GM04504 (cell line): ENCODE data around the gene NKAIN2.
A peak's percentile ranks its signal among the peaks of the same experiment; 100 is the strongest.

Source experiments
- DNase-seq: peaks from one replicate; pipeline ENCODE4 v3.0.0-alpha.2; 2012; ENCODE audit warnings: low read depth

The NKAIN2 gene

DNA sequence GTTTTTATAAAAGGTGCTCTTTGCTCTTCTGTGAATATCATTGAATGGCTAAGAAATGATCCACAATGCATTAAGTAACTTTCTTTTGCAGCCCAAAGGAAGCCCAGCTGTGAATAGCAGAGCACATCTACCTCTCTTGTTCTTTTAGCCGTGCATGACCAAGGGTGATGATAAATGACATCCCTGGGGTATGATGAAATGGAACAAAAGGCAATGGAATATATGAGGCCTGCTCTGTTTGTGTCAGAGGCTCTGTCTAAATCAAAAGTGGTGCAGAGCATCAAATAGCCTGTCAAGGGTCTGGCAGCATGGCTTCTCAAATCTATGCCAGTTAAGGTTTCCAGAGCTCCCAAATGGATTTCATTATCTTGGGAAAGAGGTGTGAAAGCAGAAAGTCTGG, 796.0 kb downstream of the NKAIN2 start:
- DNase-seq: no peak

GRCh38 chr6:124604719-124605118, 801.1 kb downstream of the NKAIN2 start:
- DNase-seq: no peak

- DNase-seq: no peak
These were observed 803.5 kb downstream of the NKAIN2 start for GRCh38 chr6:124607119-124607627.

DNA sequence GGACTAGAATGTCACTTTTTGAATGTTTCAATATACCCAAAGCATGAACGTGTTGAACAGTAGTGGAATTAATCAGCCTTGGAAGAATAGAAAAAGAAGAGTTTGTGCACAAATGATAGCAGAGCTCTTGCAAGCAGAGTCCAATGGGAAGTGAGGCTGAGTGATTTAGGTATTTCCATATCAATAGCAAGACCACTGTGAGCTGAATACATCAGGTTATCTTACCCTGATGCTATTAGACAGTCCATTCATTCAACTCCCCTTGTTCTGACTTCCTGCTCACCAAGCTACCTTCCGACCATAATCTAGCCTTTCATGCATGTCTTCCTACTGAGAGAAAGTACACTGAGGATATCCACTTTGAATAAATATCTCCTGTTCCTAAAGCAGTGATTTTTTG, 809.4 kb downstream of the NKAIN2 start:
- DNase-seq: no peak

DNA sequence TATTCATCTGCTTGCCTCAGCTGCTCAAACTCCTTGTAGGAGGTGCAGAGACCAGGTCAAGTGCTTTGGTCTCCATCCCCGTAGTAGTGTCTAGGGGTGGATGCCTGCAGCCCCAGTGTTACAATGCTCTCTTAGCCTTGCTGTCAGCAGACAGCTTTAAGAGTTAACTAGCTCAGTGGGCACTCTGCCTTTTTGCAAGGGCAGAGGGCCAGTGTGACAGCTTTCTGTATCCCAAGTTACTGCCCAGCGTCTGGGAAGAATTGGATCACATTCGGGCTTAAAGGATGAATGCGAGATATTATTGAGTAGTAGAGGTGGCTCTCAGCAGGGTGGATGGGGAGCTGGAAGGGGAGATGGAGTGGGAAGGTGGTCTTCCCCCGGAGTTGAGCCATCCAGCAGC, 818.7 kb downstream of the NKAIN2 start:
- no peak for DNase-seq

DNA sequence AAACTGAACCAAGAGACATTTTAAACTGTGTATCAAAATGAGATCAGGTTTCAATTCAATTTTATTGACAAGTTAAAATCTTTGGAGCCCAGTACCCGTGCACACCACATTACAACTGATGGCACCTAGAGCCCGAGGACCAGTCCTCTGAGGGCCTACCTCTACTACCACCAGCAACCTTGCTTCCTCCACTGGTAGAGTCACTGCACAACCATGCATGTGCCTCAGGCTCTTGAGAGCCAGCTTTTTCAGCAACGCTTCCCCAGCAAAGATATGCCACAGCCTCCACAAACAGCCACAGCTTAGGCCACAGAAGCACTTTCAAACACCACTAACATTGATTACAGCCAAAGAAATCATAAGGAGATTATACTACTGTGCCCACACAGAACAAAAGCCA, 830.0 kb downstream of the NKAIN2 start:
- DNase-seq: no peak

DNA sequence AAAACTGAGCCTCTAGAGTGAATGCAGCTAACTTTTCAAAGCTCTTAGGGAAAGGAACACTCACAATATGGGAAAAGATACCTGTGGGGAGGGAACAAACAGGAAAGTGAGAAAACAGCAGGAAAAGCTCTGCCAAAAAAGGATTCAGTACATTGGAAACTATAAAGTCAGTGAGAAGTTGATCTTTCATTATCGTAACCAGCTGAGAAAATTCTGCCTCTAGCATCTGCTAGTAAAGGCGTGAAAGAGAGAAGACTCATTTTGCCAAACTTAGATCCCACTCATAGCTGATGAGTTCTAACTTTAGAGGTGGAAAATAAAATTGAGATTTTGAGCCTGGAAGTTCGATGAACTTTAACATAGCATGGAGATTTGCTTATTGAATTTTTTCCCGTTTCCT, 836.8 kb downstream of the NKAIN2 start:
- no peak for DNase-seq

DNA sequence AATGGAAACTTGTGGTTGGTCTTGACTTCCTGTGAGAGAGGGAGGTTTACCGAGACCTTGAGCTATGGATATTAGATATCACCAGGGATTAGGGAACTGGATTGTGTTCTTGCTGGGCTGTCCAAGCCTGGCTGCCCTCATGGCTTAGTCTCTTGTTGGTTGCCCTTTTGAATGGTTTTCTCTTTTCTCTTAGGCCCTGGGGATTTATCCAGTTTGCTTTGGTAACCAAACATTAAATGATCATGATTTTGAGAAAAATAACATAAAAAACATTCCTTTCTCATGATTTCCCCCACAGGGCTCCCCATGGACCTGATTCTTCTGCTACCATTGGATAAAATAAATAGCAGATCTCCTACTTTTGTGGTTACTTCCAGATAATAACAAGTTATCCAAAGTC, 852.2 kb downstream of the NKAIN2 start:
- DNase-seq: no peak

- DNase-seq: no peak
These were observed 854.4 kb downstream of the NKAIN2 start for GRCh38 chr6:124658053-124658452.

- no peak for DNase-seq
These were observed 855.8 kb downstream of the NKAIN2 start for GRCh38 chr6:124659427-124659826.

DNA sequence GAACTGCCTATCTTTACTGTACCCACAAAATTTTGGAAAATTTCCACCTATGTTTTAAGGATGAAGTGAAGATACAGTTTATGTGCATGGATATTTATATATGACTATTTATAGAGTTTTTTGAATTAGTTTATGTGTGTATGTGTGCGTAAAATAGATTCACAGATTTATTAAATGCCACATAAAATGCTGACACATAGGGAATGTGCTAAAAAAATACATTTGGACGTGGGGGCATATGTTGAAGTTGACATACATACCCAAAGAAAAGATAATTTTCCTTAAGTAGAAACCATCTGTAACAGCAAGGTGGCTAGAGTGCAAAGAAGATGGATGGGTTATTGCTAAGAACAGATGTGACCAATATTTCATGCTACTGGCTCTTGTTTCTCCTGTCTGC, 856.5 kb downstream of the NKAIN2 start:
- DNase-seq: no peak

DNA sequence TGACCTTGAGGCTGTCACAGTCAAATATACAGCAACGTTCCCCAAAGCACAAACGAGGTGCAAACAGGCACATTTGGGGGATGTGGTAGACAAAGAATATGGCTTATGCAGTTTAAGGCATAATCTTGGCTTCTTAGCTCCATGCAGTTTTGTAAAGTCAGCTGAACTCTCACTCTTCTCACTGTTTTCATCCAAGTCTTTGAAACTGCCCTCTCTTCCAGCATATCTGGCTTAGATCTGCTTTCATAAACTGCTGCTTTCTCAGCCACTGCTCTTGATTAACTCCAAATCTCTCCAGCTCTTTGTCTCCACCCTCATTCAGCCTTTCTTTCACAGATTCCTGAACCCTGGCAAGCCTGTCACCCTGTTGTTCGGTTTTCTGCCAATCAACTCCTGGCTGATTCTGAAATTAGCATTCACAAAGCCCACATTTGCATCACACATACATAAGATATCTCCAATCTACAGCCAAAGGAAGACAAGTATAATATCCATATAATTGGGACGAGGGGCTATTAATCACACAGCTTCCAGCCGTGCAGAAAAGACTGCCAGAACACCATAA, 857.5 kb downstream of the NKAIN2 start:
- DNase-seq: no peak

DNA sequence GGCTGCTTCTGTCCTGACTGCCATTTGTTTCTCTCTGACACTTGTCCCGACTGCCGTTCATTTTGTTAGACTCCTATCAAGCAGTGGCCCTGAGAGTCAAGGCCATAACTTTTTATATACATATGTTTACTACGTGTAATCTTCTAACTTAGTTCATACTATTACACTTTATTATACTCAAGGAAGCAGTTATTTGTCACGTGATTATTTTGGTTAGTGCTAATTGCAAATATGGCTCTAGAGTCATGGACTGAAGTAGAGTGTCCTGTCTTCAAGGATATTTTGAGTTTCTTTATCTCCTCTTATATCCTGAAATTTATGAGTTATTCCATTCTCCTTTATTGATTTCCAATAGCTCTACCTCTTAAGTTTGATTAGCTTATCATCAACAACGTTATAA, 864.4 kb downstream of the NKAIN2 start:
- DNase-seq: no peak

- DNase-seq: no peak
These were observed 866.2 kb downstream of the NKAIN2 start for GRCh38 chr6:124669713-124670480.

DNA sequence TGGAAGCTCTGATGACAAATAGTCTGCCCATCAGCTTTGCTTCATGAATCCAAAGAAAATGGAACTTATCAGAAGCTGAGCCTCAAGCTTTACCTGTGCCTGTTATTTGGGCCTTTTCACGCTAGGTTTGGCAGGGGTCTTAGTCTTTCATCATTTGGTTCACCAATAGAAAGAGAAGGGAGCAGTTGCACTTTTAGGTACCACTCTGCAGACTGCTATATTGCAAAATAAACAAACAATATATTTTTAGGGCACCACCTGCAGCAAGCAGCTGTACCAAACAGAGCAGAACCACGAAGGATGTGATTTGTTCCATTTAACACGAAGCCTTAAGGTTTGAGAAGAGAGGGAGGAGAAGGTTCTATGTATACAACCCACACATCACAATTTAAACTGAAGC, 867.1 kb downstream of the NKAIN2 start:
- no peak for DNase-seq

- DNase-seq: no peak
These were observed 867.7 kb downstream of the NKAIN2 start for GRCh38 chr6:124671324-124671723.

GRCh38 chr6:124674042-124674441, 870.4 kb downstream of the NKAIN2 start:
- no peak for DNase-seq

DNA sequence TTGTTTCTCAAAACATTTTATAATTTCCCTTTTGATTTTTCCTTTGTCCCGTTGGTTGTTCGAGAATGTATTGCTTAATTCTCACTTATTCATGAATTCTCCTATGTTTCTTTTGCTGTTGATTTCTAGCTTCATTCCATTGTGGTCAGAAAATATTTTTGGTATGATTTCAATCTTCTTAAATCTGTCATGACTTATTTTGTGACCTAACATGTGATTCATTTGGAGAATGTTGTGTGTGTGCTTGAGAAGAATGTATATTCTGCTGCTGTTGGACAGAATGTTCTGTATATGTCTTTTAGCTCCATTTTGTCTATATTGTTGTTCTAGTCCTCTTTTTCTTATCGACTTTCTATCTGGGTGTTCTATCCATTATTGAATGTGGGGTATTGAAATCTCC, 872.4 kb downstream of the NKAIN2 start:
- DNase-seq: peak; percentile 44

DNA sequence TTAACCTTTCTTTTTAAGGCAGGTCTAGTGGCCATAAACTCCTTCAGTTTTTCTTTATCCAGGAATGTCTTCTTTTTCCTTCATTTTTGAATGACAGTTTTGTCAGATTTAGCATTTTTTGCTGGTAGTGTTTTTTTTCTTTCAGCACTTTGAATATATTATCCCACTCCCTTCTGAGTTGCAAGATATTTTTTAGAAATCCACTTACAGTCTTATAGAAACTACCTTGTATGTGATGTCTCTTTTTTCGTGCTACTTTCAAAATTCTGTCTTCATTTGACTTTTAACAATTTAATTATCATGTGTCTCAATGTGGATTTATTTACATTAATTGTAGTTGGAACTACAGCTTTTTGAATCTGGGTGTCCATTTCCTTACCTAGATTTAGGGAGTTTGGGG, 874.2 kb downstream of the NKAIN2 start:
- DNase-seq: no peak

- DNase-seq: peak; percentile 46
These were observed 875.7 kb downstream of the NKAIN2 start for GRCh38 chr6:124679387-124679786.

- DNase-seq: no peak
These were observed 879.1 kb downstream of the NKAIN2 start for GRCh38 chr6:124682751-124683150.

DNA sequence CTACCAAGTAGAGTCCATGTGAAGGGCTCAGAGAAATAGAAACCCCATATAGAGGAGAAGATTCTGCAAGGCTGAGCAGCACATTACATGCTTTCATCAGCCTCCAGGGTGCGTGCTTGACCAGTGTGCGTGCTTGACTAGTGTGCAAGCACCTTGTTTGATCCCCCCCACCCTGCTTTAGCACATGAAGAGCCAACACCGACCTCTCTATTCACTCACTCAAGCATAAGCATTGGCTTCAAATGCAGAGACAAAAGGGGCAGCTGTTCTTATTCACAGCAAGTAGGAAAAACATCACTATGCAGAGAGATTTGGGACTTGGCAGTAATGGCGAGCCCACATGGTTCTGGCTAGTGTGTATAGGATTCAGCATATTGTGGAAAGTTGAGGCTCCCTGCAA, 879.8 kb downstream of the NKAIN2 start:
- DNase-seq: no peak

DNA sequence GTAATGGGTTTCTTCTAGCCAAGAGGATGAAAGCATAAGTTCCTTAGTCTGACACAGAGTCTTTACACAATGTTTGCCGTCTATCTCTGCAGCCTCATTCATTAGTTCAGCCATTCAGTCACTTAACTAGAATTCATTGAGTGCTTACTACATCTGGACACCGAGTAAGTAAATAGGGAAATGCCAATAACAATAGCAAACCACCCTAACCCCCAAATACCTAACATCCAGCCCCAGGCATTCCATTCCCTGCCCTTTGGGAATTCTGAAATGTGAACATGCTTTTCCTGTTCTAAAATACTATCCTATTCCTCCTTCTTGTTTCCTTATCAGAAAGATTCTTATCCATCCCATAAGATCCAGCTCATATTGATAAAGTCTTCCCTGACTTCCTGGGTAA, 881.0 kb downstream of the NKAIN2 start:
- DNase-seq: no peak

GRCh38 chr6:124688369-124688768, 884.7 kb downstream of the NKAIN2 start:
- DNase-seq: no peak
